Dermis microvascular lymphatic vessel endothelial cell (primary cell): Measurements from ENCODE around the gene ITPR1. TPM values are rescaled to one million over a fixed set of nuclear protein-coding genes. Genes with fewer than 3 reads are reported as not detected.

Source experiments
- DNase-seq, 2 donors: peaks; one replicate each; pipeline versions ENCODE4 v3.0.0 to v3.0.0-alpha.2; 2010; ENCODE audit warnings: low read depth in 2 of 2
- total RNA-seq: library from RNA; depleted of rRNA; stranded (reverse); fragments of >200 nt; gene quantifications from 2 replicates; pipeline ENCODE4 v1.2.1, GENCODE V29; 2014

Gene ITPR1
- total RNA-seq, 1 donor from 2014 or later: 21.6 TPM

GRCh38 chr3:4532535-4533112 lies 39.5 kb downstream of the ITPR1 start:
- DNase-seq: peak; percentile 29 to 37

- peak in 1 of 2 donors; percentile 75 for DNase-seq
Measured at GRCh38 chr3:4533489-4534443, 40.6 kb downstream of the ITPR1 start.

GRCh38 chr3:4534906-4535305 lies 41.8 kb downstream of the ITPR1 start:
- DNase-seq: no peak

- no peak for DNase-seq
Measured at GRCh38 chr3:4536260-4536659, 43.1 kb downstream of the ITPR1 start.

GRCh38 chr3:4540267-4540666 lies 47.1 kb downstream of the ITPR1 start:
- no peak for DNase-seq

GRCh38 chr3:4543110-4543509 lies 50.0 kb downstream of the ITPR1 start:
- DNase-seq: no peak

- no peak for DNase-seq
Measured at GRCh38 chr3:4546346-4547178, 53.4 kb downstream of the ITPR1 start.

GRCh38 chr3:4547799-4548198 lies 54.7 kb downstream of the ITPR1 start:
- no peak for DNase-seq

- no peak for DNase-seq
Measured at GRCh38 chr3:4548356-4548755, 55.2 kb downstream of the ITPR1 start.

GRCh38 chr3:4548780-4549179 lies 55.6 kb downstream of the ITPR1 start:
- no peak for DNase-seq

- DNase-seq: peak in 1 of 2 donors; percentile 8
Measured at GRCh38 chr3:4549896-4550295, 56.7 kb downstream of the ITPR1 start.

- DNase-seq: no peak
Measured at GRCh38 chr3:4551051-4551711, 58.0 kb downstream of the ITPR1 start.

GRCh38 chr3:4551794-4552442 lies 58.8 kb downstream of the ITPR1 start:
- no peak for DNase-seq

- DNase-seq: no peak
Measured at GRCh38 chr3:4552811-4553210, 59.7 kb downstream of the ITPR1 start.

- no peak for DNase-seq
Measured at GRCh38 chr3:4561661-4562060, 68.5 kb downstream of the ITPR1 start.

GRCh38 chr3:4562595-4562994 lies 69.4 kb downstream of the ITPR1 start:
- DNase-seq: no peak

GRCh38 chr3:4564270-4564669 lies 71.1 kb downstream of the ITPR1 start:
- DNase-seq: no peak

GRCh38 chr3:4564928-4565586 lies 71.9 kb downstream of the ITPR1 start:
- no peak for DNase-seq

- DNase-seq: no peak
Measured at GRCh38 chr3:4565809-4566501, 72.8 kb downstream of the ITPR1 start.

GRCh38 chr3:4568841-4569240 lies 75.7 kb downstream of the ITPR1 start:
- DNase-seq: no peak
